Epithelial cell of proximal tubule (primary cell): ENCODE measurements around the gene KCNJ12. TPM values are rescaled to one million over a fixed set of nuclear protein-coding genes. Genes with fewer than 3 reads are reported as not detected.

ENCODE experiments used
- DNase-seq: peaks from one replicate; pipeline ENCODE4 v3.0.0-alpha.2; 2011; ENCODE audit warnings: low read depth
- H3K4me3 ChIP-seq: 2 replicates; pipeline ENCODE4 v1.5.1; 2011; ENCODE audit warnings: low read depth, mild to moderate bottlenecking, low read length
- total RNA-seq: library from RNA; depleted of rRNA; stranded (reverse); fragments of >200 nt; gene quantifications from 2 replicates; pipeline ENCODE4 v1.2.3, GENCODE V29; 2015
- TF ChIP-seq, protein P1 (sequence below): conservative IDR thresholded peaks from 2 replicates; pipeline ENCODE4 v1.5.1; 2012; ENCODE audit warnings: low read depth, mild to moderate bottlenecking, low read length

Gene KCNJ12
- total RNA-seq, 1 donor from 2014 or later, result 0.06 TPM

DNA sequence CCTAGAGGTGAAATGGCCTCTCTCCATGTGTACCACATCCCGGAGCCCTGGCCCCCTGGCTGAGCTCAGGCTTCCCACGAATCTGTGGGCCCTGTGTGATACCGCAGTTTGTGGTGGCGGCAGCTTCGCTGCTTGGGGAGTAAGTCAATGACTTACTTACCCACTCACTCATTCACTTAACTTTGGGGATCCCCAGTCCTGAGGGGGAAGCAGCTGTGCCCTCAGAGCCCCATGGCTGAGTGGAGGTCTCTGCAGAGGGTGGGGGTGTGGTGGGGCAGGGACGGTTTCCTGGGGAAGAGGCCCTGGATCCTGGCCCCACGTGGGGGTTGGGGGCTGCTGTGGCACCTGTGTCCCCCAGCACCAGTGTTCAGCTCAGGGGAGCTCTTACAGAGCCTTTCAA is 13.2 kb downstream of the KCNJ12 start:
- H3K4me3 ChIP-seq, result no peak overlapping the region
- no peak for DNase-seq
- TF ChIP-seq, protein P1, sequence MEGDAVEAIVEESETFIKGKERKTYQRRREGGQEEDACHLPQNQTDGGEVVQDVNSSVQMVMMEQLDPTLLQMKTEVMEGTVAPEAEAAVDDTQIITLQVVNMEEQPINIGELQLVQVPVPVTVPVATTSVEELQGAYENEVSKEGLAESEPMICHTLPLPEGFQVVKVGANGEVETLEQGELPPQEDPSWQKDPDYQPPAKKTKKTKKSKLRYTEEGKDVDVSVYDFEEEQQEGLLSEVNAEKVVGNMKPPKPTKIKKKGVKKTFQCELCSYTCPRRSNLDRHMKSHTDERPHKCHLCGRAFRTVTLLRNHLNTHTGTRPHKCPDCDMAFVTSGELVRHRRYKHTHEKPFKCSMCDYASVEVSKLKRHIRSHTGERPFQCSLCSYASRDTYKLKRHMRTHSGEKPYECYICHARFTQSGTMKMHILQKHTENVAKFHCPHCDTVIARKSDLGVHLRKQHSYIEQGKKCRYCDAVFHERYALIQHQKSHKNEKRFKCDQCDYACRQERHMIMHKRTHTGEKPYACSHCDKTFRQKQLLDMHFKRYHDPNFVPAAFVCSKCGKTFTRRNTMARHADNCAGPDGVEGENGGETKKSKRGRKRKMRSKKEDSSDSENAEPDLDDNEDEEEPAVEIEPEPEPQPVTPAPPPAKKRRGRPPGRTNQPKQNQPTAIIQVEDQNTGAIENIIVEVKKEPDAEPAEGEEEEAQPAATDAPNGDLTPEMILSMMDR, result no peak

- DNase-seq, result no peak
Observed at GRCh38 chr17:21390294-21390693, 14.1 kb downstream of the KCNJ12 start.

DNA sequence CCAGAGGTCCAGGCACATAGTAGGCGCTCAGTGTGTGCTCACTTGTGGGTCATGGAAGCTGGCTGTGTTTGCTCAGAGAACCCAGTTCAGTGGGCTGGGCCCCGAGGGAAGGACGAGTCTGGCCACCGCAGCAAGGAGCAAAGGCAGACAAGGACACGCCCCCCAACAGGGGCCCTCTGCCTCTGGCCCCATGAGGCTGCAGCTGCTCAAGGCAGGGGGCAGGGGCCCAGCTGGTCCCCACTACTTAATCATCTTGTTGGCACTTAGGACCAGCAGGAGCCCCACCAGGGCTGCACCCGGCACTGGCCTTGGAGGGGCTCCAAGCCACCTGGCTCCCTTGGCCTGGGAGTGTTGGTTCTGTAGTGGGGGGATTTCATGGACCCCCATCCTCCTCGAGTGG is 16.1 kb downstream of the KCNJ12 start:
- no peak overlapping the region for H3K4me3 ChIP-seq
- no peak for DNase-seq
- TF ChIP-seq, protein P1, result no peak

More at GRCh38 chr17:21390294-21390693, 14.1 kb downstream of the KCNJ12 start:
- no peak overlapping the region for H3K4me3 ChIP-seq
- TF ChIP-seq, protein P1, result no peak

GRCh38 chr17:21394265-21394664 is 18.1 kb downstream of the KCNJ12 start:
- TF ChIP-seq, protein P1, result no peak
- DNase-seq, result no peak

DNA sequence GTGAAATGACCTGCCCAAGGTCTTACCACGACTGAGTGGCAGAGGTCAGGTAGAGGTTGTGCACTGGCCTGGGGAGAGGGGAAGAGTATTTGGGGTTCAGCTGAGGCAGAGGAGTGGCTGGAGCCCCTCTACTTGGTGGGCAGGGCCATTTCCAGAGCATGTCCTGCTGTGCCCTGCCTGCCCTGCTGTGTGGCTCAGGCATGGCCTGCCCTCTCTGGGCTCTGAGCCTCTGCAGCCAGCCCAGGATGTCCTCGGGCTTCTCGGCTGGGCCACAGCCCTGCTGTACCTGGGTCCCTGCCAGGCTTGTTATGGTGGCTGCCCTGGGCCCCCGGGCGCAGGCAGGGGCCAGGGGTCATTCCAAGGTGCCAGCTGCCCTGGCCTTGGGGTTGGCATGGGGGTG is 19.6 kb downstream of the KCNJ12 start:
- H3K4me3 ChIP-seq, result no peak overlapping the region
- TF ChIP-seq, protein P1, result no peak
- no peak for DNase-seq

More at GRCh38 chr17:21394265-21394664, 18.1 kb downstream of the KCNJ12 start:
- H3K4me3 ChIP-seq, result no peak overlapping the region

DNA sequence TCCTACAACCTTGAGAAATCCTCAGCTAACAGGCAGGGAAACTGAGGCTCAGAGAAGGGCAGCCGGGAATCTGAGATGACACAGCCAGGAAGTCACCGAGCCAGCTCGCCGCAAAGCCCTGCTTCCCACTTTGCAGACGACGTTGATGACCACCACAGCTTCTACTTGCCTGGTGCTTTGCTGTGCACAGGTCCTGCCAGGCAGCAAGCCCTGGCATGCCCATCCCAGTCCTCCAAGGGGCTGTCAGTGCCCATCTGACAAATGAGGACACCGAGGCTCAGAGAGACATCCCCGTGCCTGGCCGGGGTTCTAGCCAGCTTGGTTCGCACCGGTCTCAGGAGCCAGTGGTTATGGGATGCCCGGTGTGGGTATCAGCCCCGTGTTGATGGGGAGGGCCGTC is 20.1 kb downstream of the KCNJ12 start:
- no peak for DNase-seq
- TF ChIP-seq, protein P1, result no peak
- H3K4me3 ChIP-seq, result no peak overlapping the region

- TF ChIP-seq, protein P1, result no peak
- no peak overlapping the region for H3K4me3 ChIP-seq
- DNase-seq, result no peak
Observed at GRCh38 chr17:21397341-21398190, 21.4 kb downstream of the KCNJ12 start.
